Stomach (tissue), 4 donors: ENCODE results near the gene TFAP2C.

Source experiments
- POLR2AphosphoS5 ChIP-seq, 3 donors: sonication (generic); formaldehyde crosslinking; IDR thresholded peaks; one replicate each; pipeline ENCODE4 v1.6.1; 2016; ENCODE audit warnings: antibody characterized with exemption in 3 of 3
- TF ChIP-seq, protein P1 (sequence below), 7 experiments: fragments of 450-650 bp in 4 of 7; fragments of 200-600 bp in 3 of 7; sonication (generic) in 3 of 7; IDR thresholded peaks; one replicate each; pipeline ENCODE4 v1.5.1; 2016 to 2019; ENCODE audit warnings: antibody characterized with exemption in 7 of 7, control low read depth in 2 of 7, mild to moderate bottlenecking in 1 of 7

DNA sequence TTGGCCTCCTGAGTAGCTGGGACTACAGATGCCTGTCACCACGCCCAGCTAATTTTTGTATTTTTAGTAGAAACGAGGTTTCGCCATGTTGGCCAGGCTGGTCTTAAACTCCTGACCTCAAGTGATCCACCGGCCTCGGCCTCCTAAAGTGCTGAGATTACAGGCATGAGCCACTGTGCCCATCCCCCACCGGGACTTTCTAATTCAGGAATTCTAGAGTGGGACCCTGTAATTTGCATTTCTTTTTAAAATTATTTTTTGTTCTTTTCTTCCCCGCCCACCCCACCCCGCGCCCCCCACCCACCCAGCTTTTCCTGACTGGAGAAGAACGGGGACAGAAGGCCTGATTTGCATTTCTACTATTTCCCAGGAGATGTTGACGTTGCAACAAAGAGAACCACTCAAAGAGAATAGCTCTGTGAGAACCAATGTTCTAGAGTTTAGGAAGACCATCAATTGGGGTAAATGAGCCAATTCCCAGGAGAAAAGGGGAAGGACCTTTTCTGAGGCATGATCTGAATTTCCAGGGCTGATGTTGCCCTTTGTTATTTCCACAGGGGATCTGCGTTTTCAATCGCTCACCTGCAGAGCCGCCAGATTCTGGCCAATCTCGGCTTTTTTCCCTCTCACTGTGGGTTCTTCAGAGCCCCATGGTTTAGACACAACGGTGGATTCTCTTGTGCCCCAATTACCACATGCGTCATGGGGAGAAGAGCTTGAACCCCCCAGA, 33.2 kb upstream of the TFAP2C start:
- TF ChIP-seq, protein P1, sequence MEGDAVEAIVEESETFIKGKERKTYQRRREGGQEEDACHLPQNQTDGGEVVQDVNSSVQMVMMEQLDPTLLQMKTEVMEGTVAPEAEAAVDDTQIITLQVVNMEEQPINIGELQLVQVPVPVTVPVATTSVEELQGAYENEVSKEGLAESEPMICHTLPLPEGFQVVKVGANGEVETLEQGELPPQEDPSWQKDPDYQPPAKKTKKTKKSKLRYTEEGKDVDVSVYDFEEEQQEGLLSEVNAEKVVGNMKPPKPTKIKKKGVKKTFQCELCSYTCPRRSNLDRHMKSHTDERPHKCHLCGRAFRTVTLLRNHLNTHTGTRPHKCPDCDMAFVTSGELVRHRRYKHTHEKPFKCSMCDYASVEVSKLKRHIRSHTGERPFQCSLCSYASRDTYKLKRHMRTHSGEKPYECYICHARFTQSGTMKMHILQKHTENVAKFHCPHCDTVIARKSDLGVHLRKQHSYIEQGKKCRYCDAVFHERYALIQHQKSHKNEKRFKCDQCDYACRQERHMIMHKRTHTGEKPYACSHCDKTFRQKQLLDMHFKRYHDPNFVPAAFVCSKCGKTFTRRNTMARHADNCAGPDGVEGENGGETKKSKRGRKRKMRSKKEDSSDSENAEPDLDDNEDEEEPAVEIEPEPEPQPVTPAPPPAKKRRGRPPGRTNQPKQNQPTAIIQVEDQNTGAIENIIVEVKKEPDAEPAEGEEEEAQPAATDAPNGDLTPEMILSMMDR (IDR thresholded peaks at IDR 0.05), result no peak
- no peak for TF ChIP-seq POLR2AphosphoS5 (IDR thresholded peaks at IDR 0.05)
